NCI-H2171 (cell line): Measurements from ENCODE around the gene GALNT11.
A peak's percentile ranks its signal among the peaks of the same experiment; 100 is the strongest.

ENCODE experiments used
- DNase-seq: peaks from one replicate; lab custom pipeline; 2025; lab: John Stamatoyannopoulos, UW

Gene GALNT11

DNA sequence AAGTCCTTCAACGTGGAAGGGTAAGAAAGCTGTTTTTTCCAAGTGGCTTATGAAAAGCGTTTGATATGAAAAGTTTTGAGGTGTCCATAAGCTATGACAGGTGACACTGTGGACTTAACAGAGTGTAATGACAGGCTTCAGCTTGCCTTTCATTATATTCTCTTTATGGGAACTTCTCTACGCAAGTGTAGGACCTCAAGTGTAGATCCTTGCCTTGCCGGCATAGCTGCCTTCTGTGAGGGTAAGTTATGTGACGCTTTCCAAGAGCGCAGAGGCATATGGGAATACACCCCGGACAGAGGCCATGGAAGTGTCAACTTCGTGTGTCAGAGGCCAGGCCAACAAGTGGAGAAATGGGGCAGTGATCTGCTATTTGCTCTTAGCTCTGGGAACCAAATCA is 91.9 kb downstream of the GALNT11 start:
- DNase-seq, result no peak

DNA sequence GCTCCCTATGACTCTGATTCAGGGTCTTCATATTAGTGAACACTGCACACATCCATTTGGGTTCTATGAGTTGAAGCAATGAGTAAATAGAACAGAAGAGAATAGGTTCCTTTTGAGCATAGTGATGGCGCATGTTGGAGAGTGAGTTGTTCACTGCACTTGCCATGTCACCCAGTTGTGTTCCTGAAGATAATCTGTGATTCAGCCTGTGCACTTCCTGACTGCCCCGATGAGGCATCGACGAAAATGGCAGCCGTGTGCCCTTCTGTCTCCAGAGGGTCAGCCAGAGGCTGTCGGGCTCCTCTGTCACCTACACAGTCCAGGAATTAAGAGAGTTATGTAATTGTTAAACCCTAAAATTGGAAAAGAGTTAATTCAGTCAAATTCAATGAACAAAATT is 94.7 kb downstream of the GALNT11 start:
- DNase-seq, result no peak

DNA sequence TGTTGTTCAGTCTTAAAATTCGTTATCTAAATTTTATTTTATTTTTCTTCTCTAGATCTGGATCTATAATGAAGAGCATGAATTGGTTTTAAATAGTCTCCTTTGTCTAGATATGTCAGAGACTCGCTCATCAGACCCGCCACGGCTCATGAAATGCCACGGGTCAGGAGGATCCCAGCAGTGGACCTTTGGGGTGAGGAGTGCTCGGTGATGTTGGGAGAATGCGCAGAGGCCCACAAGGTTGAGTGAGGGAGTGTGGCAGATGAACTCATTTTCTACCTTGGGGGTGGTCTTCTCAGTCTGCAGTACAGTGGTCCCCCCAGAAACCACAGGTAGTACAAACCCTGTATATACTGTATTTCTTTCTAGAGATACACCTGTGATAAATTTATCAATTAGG is 95.3 kb downstream of the GALNT11 start:
- no peak for DNase-seq

DNA sequence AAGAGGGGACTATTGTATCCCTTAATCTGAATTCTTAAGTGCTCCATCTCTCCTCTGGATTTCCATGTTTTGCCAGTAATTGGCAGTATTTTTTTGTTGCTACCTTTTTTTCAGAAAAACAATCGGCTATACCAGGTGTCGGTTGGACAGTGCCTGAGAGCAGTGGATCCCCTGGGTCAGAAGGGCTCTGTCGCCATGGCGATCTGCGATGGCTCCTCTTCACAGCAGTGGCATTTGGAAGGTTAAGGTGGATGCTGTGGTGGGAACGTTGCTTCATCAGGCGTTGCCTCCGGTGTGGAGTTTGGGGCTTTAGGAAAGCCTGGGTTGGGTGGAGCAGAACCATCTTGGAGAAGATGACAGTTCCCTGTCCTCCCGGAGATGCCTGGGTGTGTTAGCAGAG is 96.0 kb downstream of the GALNT11 start:
- DNase-seq, result no peak

DNA sequence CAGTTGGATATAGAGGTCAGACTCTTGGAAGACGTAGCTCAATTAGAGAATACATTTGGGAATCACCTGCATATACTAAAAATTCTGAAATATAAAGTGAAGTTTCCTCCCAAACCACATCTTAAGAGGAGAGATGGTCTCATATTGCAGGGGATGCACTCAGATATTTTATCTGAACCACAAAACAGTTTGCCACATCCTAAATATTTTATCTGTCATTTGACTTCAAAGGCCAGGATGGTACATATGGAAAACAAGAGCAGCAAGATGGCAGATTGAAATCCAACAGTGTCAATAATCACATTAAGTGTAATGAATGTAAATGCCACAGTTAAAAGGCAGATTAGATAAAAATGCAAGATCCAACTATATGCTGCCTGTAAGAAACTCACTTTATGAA is 97.1 kb downstream of the GALNT11 start:
- DNase-seq, result no peak

DNA sequence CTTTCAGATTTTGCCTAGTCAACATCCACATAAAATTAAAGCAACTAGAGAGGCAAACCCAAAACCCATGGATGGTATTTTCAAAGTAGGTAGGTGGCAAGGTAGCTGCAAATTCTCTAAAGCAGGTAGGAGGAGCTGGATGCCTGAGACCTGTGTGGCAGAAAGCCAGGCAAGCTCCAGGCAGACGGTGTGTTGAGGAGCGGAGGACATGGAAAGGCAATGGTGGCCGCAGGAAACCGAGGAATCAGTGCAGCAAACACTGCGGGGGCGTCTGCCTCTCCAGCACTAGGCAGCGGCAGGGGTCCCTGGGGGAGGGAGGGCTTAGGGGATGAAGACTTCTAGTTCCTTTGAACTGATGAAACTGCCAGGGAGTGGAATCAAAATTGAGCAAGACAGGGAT is 101.3 kb downstream of the GALNT11 start:
- DNase-seq, result no peak

DNA sequence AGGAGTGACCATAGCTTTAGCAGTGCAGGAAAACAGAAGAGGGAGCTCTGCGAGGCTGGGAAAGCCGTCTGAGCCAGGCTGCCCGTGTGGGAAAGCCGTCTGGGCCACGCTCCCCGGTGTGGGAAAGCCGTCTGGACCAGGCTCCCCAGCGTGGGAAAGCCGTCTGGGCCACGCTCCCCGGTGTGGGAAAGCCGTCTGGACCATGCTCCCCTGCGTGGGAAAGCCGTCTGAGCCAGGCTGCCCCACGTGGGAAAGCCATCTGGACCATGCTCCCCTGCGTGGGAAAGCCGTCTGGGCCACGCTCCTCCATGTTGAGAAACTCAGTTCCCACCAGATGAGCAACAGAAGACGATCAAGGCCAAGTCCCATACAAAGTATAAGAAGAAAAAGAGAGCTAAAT is 101.8 kb downstream of the GALNT11 start:
- no peak for DNase-seq

DNA sequence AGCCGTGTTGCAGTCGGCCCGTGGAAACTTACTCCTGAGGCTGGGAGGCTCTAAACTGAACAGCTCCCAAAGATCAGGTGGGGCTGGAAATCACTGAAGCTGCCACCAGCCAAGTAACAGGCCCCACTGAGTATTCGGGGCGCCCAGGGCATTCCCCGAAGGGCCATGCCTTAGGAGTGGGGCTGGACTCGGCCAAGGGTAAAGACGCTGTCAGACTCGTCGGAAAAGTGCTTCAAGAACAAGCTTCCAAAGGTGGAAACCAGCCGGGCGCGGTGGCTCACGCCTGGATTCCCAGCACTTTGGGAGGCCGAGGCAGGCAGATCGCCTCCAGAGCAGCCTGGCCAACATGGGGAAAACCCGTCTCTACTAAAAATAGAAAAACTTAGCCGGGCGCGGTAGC is 102.8 kb downstream of the GALNT11 start:
- no peak for DNase-seq

DNA sequence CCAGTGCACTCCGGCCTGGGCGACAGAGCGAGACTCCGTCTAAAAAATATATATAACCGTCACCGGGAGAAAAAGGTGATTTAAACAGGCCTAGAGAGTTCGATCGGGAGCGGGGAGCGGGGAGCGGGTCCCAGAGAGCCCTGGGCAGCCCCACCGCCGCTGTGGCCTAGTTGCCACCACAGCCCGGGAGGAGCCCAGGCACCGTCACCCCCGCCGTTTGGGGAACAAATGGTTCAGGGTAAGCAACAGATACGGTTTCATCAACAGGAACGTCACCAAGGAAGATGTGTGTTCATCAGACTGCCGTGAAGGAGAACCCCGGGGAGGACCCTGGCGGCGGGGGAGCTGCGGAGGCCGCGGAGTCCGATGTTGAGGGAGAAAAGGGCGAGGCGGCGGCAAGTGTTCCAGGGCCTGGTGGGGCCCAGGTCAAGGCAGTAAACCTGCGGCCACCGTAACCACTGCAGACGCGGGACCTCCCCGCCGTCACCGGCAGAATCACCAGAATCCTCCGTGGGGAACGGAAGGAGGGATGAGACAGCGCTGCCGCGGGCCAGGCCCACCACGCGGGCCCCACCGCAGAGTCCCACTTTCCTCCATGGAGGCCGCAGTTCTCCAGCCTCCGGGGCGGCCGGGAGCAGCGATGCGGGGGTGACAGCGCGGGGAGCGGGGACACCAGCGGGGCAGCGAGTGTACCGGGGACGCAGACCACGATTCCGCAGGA is 103.4 kb downstream of the GALNT11 start:
- no peak for DNase-seq

DNA sequence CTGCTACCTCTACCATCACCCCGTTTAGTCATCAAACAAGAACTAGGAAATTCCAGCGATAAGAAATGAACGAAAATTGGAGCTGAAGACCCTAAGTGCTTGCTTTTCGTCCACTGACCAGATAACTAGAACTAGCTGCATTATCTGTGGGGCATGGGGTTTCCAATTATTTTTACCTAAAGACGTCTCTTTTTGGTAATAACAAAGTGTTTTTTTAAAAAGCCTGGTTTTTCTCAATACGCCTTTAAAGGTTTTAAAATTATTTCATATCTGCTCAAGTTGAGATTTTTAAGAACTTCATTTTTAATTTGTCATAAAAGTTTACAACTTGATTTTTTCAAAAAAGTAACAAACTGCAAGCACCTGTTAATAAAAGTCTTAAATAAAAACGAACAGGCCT is 104.2 kb downstream of the GALNT11 start:
- no peak for DNase-seq

DNA sequence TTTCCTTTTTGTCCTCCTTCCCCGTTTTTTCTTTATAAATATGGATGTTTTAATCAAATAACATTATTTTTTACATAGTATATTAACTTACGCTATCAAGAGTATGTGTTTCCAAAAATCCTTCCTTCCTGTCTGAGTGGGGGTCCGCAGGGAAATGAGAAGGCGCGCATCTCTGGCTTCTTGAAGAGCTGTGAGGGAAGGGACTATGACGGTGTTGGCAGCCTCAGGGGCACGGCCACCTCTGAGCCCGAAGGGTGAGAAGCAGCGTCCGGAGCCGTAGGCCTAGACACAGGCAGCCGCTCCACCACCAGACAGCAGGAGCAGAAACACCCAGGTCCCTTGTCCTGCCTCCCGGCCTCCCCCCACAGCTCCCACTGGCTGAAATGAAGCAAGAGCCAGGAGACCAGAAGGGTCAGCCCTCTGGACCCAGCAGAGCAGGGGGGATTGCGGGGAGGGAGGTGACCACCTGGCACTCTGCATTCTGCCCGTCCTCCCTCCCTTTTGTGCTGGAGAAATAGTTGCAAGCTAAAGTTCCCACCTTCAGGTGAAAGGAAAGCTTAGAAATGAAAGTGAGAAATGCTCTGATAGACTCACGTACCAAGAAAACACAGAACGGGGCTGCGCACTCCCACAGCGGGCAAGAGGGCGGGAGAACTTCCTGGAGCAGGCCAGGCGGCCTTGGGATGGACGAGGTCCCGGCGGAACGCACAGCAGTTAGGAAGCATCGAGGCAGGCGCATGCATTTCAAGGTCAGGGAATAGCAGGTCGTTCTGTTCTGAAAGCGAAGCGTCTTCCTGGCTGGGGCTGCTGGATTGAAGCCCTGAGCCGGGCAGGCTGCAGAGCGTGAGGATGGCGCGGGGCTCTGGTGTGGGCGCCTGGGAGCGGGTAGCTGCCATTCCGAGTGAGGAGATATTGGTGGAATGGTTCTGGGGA is 105.5 kb downstream of the GALNT11 start:
- DNase-seq, result no peak

DNA sequence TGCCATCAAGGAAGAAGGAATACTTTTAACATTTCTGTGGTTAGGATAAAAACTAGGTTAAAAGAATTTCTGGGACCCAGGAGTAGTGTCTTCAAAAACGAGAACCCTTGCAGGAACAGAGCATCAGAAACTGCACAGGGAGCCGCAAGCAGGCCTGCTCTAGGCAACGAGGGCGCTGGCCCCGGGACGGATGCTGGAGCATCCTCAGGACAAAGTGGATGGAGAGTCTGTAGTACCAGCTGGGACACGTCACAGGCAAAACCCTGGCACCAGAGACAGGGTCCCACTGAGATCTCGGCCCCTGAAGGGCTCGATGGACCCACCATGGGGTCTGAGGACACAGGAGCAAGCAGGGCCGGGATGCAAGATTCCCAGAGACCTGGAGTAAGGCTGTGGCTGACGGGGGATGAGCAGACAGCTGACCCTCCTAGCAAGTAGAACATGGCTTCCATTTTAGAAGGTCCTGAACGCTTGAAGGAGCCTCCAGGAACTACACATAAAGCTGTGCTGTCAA is 106.6 kb downstream of the GALNT11 start:
- no peak for DNase-seq

DNA sequence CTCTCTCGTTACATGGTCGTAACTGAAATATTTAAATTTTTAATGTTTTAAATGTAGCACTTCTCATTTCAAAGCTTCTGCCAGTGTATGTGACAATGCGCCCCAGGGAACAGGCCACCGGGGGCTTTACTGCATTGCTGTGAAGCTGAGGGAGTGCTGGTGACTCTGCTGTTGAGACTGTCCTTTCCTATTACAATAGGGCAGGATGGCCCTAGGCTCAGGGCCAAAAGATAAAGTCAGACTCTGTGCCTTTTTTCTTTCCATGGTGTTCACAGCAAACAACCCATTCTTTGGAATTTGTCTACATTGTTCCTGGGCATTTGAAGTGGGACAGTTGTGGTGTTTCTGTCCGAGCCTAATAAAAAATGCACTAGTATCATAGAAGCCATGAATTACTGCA is 107.3 kb downstream of the GALNT11 start:
- DNase-seq, result no peak

DNA sequence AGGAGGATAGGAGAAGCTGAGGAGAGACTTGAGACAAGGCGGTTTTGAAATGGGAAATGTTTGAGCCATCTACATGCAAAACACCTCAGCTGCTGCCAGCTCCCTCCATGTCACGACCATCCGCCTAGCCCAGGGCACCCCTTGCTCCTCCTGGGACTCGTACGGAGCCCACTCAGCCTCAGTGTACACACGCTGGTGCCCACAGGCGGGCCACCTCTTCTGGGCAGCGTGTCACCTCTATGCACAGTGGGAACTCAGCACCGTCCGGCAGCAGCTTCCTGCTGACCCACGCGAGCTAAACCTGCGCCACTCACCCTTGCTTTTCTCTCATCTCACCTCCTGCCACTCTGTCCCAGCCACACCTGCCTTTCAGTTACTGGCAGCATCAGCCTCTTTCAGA is 108.3 kb downstream of the GALNT11 start:
- no peak for DNase-seq

DNA sequence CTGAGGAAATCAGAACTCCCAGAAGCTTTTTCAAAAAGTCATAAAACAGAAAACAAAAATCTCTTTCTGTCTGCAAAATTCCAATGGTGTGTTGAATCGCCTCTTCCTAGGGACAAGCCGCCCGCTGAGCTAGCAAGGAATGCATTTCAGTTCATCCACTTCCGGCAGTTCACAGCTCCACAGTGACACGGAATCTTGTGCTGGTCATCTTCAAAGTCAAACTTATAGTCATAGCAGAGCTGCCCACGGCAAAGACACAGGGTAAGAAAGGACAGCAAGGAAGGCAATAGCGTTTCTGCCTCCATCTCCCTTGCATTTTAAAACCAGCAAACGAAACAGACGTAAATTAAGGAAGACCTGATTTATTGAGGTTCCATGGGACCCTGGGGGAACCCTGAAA is 111.2 kb downstream of the GALNT11 start:
- DNase-seq, result no peak

DNA sequence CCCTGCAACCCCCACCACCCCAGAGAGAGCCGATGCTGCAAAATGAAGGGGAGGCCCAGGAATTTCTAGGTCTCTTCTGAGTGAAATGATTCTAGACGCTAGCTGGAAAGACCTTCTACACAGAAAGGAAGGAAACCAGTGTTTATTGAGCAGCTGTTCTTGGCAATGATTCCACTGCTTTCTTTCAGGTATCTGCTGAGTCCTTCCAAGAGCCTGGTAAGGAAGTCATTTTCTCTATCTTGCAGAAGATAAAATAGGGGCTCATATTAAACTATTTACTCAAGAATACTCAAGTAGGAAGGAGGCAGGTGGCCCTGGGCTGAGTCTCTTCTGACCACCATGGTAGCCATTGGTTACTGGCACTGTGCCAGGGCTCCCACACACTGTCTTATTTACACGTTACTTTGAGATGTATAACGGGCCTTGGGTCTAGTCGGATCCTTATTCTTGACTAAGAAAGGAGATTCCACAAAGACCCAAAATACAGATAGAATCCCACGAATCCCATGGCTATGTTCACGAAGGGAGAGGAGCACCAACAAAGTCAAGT is 112.1 kb downstream of the GALNT11 start:
- no peak for DNase-seq

DNA sequence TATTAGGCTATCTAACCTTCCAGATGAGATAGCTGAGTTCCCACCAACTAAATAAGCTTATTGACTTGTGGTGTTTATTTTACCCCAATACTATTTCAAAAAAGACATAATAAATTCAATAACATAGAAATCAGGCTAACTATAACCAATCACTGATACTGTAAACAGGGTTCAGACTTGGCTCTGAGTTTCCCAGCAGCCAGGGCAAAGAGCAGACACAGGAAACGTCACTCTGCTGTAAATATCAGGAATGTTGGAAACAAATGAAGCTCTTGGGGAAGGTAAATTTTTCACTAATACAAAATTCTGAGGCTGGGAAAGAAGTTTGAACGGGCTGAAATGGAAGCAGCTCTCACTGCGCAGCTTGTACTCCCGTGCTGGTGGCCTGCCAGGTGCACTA is 114.6 kb downstream of the GALNT11 start:
- DNase-seq, result no peak

DNA sequence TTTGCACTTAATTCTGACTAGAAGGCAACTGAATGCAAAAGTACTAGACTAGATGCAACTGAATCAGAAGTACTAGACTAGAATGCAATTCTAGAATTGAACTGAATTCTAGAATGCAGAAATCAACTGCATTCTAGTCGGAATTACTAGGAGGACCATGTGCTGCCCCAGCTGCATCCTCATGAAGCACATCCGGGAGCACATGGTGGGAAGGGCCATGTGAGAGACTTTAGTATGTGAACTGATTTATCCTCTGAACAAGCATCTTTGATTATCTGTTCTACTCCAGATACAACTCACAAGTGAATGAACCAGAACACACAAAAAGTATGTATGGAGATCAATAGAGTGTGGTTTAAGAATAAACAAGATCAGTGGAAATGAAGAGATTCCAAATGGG is 115.1 kb downstream of the GALNT11 start:
- no peak for DNase-seq

DNA sequence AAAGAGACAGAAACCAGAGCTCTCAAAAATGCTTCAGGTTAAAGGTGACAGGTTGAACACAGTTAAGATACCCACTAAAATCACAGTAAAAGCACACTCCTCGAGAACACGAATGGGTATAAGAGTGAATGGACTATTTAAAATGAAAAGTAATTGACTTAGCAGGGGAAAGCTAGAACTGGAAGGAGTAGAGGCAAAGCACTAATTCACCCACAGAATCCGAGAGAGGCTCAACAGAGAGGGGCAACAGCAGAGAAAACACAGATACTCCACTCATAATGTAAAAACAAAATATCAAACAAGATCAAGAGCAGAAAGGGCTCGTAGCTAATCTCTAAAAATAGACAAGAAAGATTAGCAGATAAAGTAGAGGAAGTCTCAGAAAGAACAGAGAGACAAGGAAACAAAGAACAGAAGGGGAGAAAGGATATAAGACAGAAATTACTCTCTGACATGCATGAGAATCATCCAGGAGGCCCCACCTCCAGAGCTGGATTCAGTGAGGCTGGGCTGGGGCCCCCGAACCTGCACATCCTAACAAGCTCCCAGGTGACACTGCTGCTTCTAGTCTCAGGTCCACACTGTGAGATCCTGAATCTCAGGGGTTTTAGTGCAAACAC is 117.6 kb downstream of the GALNT11 start:
- DNase-seq, result no peak

DNA sequence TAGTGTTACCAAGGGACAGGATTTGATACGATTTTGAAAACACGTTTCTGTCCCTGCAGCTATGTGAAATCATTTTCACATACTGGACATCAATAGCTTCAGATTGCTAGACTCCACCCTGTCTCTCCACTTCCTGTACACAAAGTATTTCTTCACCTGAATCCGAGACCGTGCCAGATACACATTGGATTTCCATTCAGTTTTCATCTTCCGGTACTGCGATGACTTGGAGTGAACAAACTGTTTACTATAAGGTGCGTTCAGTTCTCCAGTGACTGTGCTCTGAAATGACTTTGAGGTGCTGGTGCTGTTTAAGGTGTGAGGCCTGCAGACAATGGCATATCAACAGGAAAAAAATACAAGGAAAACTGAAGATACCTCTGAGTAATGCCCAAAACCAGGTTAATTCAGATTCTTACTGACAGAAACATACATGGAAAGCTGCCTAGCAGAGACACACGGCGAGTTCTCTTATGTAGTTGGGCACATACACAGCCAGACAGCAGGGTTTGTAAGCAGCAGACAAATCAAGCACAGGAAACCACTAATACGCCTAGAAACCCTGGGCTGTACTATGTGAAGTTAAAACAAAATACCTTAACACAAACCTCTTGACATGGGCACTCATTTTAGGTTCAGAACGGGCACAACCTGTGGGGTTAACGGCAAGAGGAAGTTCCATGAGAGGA is 119.2 kb downstream of the GALNT11 start:
- DNase-seq, result no peak

DNA sequence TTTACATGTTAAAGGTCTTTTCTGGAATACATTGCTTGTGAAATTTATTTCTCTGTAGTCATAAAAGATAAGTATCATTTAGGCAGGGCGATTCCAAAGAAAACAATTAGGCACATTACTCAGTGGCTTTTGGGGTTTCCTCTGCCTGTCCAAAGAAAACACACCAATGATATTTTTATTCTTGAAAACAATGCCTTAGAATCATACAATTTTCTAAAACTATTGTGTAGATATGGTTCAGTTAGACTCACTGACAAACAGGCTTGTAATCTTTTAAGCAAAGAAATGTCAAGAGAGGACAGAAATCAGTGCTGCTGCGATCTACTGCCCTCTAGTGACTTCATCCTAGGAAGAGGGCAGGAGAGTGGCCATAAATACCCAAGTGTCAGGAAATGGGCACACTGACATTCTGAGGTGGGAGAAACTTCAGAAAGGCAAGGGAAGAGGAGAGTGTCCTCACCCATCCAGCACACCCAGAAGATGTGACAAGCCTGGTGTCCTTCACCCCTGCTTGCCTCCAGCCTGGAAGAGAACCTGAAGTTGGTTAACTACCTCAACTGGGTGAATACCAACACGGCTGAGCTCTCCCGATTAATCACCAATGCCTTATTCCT is 120.5 kb downstream of the GALNT11 start:
- DNase-seq, result peak; percentile 8
